ENCODE data around the gene PFKFB2.
"Not testable (repeated sequence)": the region's sequence is repeated elsewhere in the genome, so short reads cannot be mapped to it uniquely, and the experiment has no call there.

DNA sequence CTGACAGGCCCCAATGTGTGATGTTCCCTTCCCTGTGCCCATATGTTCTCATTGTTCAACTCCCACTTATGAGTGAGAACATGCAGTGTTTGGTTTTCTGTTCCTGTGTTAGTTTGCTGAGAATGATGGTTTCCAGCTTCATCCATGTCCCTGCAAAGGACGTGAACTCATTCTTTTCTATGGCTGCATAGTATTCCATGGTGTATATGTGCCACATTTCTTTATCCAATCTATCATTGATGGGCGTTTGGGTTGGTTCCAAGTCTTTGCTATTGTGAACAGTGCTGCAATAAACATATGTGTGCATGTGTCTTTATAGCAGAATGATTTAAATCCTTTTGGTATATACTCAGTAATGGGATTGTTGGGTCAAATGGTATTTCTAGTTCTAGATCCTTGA, 11.7 kb upstream of the PFKFB2 start:
- TF ChIP-seq, protein P1, sequence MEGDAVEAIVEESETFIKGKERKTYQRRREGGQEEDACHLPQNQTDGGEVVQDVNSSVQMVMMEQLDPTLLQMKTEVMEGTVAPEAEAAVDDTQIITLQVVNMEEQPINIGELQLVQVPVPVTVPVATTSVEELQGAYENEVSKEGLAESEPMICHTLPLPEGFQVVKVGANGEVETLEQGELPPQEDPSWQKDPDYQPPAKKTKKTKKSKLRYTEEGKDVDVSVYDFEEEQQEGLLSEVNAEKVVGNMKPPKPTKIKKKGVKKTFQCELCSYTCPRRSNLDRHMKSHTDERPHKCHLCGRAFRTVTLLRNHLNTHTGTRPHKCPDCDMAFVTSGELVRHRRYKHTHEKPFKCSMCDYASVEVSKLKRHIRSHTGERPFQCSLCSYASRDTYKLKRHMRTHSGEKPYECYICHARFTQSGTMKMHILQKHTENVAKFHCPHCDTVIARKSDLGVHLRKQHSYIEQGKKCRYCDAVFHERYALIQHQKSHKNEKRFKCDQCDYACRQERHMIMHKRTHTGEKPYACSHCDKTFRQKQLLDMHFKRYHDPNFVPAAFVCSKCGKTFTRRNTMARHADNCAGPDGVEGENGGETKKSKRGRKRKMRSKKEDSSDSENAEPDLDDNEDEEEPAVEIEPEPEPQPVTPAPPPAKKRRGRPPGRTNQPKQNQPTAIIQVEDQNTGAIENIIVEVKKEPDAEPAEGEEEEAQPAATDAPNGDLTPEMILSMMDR (IDR thresholded peaks at IDR 0.05; ENCODE audit: low read depth, low read length, poor library complexity, severe bottlenecking), result not testable (repeated sequence)
- not testable (repeated sequence) for TF ChIP-seq EZH2phosphoT487 (IDR thresholded peaks at IDR 0.05; ENCODE audit: borderline replicate concordance, low read length)

Data from DOHH2 (cell line).